ENCODE measurements around the gene AUTS2.
"Not testable (repeated sequence)": the region's sequence is repeated elsewhere in the genome, so short reads cannot be mapped to it uniquely, and the experiment has no call there.

The AUTS2 gene

DNA sequence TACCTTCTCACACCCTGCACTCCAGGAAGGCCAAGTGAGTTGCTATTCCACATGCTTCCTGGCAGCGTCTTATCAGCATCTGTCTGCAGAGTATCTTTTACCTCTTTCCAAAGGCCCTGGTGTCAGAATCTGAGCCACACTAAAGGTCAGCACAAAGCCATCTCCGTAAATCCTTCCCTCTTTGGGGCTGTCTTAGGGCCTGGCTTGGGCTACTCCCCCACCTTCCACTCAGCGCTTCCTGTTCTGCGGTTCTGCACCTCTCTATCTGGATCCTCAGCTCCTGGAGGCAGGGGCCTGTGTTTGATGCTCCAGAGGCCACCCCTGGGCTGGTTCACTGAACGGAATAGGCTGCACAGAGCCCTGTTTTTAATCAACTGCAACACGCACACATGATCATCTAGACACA is 1198.8 kb downstream of the AUTS2 start:
- peak in 1 of 5 experiments; percentile 46 for DNase-seq

DNA sequence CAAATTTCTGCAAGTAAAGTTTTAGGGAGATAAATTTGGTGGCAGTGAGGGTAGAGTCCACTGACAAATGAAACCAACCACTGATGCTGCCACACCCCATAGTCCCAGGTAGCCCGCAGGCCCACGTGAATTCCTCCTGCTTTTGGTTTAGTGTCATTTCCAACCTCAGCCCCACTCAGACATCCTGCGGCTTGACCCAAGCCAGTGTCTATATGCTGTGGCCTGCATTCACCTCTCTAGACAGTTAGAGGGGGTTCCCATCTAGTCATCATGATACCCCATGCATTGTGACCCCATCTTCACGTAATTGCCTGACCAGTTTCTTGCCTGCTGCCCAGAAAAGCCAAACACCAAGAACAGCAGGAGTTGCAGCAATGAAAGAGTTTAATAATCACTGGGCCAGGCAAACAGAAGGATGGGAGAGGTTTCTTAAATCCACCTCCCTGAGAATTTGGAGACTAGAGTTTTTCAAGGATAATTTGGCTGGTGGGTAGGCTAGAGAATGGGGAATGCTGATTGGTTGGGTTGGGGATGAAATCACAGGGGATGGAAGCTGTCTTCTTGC is 1201.6 kb downstream of the AUTS2 start:
- DNase-seq = no peak

DNA sequence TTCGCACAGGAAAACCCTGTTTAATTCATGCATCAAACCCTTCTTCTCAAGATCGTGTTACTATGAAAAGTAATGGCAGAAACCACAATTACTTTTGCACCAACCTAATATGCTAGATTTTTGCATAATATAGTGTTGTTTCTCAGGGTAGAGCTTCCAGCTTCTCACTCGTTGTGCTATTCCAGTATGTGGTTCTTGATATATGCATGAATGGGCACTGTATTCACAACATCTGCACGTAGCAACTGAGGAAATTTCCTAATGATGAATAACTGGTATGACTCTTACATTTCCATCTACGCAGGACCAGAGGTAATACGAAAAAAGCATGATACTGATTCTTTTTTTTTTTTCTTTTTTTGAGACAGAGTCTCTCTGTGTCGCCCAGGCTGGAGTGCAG is 1207.1 kb downstream of the AUTS2 start:
- DNase-seq = no peak

DNA sequence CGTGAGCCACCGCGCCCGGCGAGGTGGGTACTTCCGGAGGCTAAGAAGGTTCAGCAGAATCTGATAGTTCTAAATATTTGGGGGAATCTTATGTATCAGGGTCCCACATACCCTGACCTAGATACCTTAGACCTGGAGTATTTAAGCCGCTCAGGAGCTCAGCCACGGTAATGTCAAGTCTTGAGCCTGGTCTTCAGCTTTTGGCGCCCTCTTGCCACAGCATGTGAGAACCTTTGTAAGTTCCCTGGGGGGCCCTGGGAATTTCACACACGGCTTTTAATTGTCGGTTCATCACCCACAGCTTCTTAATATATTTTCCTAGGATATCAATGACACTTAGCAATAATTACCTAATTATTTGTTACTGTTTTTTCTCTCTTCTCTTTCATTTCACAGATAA is 1209.4 kb downstream of the AUTS2 start:
- no peak for DNase-seq

DNA sequence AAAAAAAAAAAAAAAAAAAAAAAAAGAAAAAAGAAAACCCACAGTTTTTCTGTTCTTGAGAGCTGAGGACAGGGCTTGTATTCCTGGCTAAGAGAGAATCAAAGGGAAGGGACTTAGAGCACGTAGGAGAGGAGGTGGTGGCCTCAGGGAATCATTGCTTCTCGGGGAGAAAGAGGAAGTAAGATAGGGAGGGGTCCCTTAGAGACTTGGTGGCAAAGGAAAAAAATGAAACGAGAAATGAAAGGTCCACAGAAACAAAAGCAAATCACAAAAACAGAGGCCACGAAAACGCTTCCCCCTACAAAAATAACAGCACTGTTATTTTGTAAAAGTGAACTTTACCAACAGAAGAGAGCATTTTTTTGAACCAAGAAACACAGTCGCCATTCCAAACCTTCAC is 1210.6 kb downstream of the AUTS2 start:
- no peak for DNase-seq

DNA sequence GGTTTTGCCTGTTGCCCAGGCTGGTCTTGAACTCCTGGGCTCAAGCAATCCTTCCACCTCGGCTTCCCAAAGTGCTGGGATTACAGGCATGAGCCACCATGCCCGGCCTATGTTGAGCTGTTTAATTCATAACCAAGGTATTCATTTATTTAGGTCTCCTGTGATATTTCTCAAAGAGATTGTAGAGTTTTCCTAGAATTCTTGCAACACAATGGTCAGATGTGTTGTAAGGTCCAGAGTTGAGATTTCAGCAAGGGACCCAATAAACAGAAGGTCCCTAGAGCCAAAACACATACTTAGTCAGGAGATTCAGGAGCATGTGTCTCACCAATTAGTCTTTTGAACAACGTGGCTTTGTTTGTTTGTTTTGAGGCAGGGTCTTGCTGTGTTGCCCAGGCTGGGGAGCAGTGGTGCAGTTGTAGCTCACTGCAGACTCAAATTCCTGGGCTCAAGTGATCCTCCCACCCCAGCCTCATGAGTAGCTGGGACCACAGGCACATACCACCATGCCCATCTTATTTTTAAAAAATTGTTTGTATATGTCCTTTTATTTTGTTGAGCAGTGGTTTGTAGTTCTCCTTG is 1212.4 kb downstream of the AUTS2 start:
- no peak for DNase-seq

DNA sequence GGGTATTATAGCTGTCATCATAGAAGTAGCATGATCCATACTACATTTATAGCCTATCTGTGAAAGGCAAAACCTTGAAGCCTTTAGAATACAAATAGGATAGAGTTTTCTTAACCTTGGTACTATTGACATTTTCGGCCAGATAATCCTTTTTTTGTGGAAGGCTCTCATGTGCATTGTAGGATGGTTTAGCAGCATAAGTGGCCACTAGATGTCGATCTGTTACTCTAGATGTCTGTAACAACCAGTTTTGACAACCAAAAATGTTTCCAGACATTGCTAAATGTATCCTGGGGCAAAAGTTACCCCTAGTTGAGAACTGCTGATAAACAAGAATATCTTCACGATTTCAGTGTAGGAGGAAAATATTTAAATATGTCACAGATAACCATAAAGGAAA is 1214.2 kb downstream of the AUTS2 start:
- no peak for DNase-seq

DNA sequence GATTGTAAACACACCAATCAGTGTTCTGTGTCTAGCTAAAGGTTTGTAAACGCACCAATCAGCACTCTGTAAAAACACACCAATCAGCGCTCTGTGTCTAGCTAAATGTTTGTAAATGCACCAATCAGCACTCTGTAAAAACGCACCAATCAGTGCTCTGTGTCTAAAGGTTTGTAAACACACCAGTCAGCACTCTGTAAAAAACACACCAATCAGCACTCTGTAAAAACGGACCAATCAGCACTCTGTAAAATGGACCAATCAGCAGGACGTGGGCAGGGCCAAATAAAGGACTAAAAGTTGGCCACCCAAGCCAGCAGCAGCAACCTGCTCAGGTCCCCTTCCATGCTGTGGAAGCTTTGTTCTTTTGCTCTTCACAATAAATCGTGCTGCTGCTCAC is 1224.2 kb downstream of the AUTS2 start:
- DNase-seq = not testable (repeated sequence)

DNA sequence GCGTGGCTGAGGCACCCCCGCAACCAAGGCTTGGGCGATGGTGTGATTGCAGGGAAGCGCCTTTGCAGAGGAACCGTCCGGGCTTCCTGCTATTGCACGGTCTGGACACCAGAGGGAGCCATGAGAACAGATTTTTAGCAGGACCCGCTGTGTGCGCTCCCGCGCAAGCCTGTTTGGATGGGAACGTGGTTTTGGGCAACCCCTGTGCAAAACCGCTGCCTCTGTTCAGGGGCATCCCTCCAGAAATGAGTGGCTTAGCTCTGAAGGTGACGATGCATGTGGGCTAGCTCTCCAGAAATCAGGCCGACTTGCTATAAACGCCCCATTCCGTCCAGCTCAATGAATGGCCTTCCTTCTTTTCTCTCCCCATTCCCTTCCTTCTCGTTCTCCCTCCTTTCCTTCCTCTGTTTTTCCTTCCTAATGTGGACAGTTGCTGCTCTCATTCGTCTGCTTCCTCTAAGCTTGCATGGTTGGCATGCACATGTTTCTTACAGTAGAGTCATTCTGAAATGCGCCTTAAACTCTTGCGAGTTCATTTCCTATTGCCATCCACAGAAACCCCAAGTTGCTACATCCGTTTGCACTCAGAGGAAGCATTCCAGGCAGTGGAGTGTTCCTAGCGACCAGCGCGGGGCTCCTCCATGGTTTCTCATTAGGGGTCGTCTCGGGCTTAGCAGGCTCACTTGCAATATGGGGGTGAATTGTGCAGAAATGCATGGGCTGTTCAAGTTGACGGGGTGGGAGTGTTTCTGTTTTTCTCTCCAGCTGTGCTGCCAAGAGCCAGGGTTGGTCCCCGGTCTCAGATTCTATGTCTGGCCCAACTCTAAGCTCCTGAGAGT is 1231.2 kb downstream of the AUTS2 start:
- peak; percentile 15 to 84 (median 24) for DNase-seq

DNA sequence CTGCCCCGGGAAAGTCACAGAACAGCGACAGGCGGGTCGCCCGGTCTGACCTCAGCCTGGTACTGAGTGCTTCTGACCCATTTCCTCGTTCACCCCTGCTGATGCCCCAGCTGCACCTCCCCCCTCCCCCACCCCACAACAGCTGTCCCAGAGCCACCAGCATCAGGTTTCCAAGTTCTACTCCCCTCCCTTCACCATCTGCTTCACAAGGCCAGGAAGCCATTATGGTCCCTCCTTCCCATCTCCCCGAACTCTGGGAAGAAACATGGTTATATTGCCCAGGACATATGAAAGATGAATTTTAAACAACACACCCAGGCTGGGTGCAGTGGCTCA is 1231.8 kb downstream of the AUTS2 start:
- DNase-seq = no peak

DNA sequence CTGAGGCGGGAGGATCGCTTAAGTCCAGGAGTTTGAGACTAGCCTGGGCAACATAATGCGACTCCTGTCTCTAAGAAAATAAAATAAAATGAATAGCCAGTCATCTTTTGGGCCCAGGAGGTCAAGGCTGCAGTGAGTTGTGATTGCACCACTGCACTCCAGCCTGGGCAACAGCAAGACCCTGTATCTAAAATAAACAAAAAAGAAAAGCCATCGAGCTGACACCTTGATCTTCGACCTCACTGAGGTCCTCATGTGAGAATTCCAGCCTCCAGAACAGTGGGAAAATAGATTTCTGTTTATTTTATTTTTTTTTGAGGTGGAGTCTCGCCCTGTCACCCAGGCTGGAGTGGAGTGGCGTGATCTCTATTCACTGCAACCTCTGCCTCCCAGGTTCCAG is 1232.2 kb downstream of the AUTS2 start:
- no peak for DNase-seq

DNA sequence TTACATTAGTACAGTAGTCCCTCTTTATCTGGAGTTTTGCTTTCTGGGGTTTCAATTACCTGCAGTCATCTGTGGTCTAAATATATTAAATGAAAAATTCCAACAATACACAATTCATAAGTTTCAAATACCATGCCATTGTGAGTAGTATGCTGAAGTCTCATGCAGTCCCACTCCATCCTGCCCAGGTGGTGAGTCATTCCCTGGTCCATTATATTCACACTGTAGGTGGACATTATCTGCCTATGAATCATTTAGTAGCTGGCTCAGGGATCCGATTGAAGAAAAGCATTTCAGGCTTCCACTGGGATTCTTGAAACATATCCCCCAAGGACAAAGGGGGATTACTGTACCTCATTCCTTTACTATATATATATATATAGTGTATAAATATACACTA is 1235.5 kb downstream of the AUTS2 start:
- DNase-seq = no peak

DNA sequence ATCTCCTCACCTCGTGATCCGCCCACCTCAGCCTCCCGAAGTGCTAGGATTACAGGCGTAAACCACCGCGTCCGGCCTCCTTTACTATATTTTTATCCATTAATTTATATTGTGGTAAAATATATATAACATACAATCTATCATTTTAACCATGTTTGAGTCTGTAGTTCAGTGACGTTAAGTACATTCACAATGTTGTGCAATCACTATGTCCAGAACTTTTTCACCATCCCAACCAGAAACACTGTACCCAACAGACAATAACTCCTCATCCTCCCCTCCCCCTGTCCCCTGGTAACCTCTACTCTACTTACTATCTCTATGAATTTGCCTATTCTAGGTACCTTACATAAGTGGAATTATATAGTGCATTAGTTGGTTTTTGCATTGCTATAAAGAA is 1236.1 kb downstream of the AUTS2 start:
- no peak for DNase-seq

DNA sequence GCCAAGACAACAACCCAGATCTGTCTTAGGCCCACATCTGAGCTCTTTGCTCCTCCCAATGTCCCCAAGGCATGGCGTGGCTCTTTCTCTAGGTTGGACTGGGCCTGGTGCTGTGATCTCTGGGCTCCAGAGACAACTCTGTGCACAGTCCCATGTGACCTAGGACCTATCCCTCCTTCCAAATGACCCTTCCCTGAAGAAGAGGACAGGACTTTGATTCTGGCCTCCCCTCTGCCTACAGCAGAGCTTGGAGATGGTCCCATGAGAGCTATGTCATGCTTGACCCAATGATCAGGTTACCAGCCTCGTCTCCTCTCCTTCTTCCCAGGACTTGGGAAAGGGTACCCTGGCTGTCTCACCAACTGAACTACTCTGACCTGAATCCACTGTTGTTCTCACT is 1237.4 kb downstream of the AUTS2 start:
- DNase-seq = no peak

DNA sequence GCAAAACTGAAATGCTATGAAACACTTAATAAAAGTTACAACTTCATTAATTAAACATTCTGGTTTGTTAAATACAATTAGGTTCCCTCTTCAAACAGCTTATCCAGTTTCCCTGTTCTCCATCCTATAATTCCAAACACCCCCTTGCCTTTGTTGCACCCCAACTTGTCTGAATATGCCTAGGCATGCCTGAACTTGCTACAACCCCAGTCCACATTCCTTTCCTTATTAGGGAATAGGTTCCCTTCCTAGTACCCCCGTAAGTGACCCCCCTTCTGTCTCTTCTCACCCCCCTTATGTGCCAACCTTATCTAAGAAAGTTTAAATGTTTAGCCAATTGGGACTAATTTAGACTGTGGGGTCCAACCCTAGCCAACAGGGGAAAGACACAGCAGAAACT is 1238.0 kb downstream of the AUTS2 start:
- DNase-seq = no peak

DNA sequence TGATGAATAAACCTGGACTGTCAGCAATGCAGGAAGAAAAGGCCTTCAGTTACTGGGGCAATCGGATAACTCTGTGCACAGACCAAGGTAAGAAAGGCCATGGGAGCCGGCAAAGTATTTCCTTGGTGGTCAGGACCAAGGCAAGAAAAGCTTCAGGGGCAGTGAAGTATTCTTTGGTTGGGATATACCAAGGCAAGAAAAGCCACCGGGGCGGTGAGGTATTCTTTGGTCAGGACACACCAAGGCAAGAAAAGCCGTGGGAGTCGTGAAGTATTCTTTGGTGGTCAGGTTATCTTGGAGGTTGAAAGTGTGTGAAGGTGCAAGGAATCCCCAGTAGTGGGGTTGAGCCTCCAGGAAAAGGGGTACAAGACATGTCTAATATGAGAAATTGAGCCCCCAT is 1238.7 kb downstream of the AUTS2 start:
- no peak for DNase-seq

DNA sequence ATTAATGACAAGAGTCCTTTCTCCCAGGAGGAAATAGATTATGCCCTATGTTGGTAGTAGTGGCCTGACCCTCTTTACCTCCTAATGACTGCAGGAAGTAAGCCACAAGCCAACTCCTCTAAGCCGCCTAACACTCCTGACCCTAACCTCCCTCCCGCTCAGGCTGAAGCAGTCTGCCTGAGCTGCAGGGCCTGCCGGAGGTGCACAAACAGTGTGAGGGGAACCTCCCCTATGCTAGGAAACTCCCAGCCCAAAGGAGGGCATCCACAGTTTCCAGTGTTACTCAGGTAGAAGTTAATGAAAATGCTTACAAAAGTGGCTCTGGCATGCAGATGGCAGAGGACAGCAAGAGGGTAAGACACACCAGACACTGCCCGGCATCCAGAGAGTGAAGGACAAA is 1239.3 kb downstream of the AUTS2 start:
- DNase-seq = no peak

DNA sequence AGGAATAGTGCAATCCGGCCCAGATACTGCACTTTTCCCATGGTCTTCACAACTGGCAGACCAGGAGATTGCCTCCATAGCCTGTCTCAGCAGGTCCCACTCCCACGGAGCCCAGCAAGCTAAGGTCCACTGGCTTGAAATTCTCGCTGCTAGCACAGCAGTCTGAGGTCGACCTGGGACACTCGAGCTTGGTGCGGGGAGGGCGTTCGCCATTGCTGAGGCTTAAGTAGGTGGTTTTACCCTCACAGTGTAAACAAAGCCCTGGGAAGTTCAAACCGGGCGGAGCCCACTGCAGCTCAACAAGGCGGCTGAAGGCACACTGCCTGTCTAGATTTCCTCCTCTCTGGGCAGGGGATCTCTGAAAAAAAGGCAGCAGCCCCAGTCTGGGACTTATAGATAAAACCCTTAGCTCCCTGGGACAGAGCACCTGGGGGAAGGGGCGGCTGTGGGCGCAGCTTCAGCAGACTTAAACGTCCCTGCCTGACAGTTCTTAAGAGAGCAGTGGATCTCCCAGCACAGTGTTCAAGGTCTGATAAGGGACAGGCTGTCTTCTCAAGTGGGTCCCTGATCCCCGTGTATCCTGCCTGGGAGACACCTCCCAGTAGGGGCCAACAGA is 1240.1 kb downstream of the AUTS2 start:
- DNase-seq = no peak

All from T-helper 2 cell (primary cell).